Tibial nerve (tissue), 4 donors: ENCODE results near the gene EXOC4. TPM values are rescaled to one million over a fixed set of nuclear protein-coding genes. Genes with fewer than 3 reads are reported as not detected.

Experiments
- DNase-seq, 2 donors: peaks; one replicate each; pipeline ENCODE4 v3.0.0-alpha.2; 2019; ENCODE audit warnings: low spot score in 2 of 2
- H3K27ac ChIP-seq, 4 donors: fragments of 200-600 bp; sonication (generic) in 3 of 4; one replicate each; pipeline ENCODE4 v1.5.1; 2017 to 2019; ENCODE audit warnings: mild to moderate bottlenecking in 1 of 4
- H3K27me3 ChIP-seq, 2 donors: fragments of 200-600 bp; sonication (generic) in 1 of 2; one replicate each; pipeline versions ENCODE4 v1.5.1 to v1.6.0; 2017 to 2019
- H3K36me3 ChIP-seq, 3 donors: fragments of 200-600 bp; sonication (generic); one replicate each; pipeline ENCODE4 v1.5.1; 2018 to 2019
- H3K4me1 ChIP-seq, 4 donors: fragments of 200-600 bp; sonication (generic) in 3 of 4; one replicate each; pipeline ENCODE4 v1.5.1; 2017 to 2019
- H3K4me3 ChIP-seq, 4 donors: fragments of 200-600 bp; sonication (generic) in 3 of 4; one replicate each; pipeline ENCODE4 v1.5.1; 2017 to 2019; ENCODE audit warnings: mild to moderate bottlenecking in 1 of 4, moderate library complexity in 1 of 4
- H3K9me3 ChIP-seq, 4 donors: fragments of 200-600 bp; sonication (generic) in 3 of 4; one replicate each; pipeline ENCODE4 v1.5.1; 2017 to 2019
- EP300 ChIP-seq, 2 donors: sonication (generic); formaldehyde crosslinking; IDR thresholded peaks; one replicate each; pipeline ENCODE4 v1.6.1; 2017; ENCODE audit warnings: antibody characterized with exemption in 2 of 2, mild to moderate bottlenecking in 1 of 2
- POLR2A ChIP-seq, 2 donors: fragments of 450-650 bp; IDR thresholded peaks; one replicate each; pipeline ENCODE4 v1.6.1; 2017; ENCODE audit warnings: antibody characterized with exemption in 2 of 2, mild to moderate bottlenecking in 2 of 2, moderate library complexity in 2 of 2
- WGBS, 2 donors: methylation state at CpG; one replicate each; pipeline ENCODE4 v1.1.5; 2018; 5-methylcytosine and 5-hydroxymethylcytosine counted together
- total RNA-seq, 4 donors: library from RNA; depleted of rRNA; stranded (reverse); fragments of >200 nt; gene quantifications; one replicate each; pipeline ENCODE4 v1.1.0, GENCODE V29; 2016
- TF ChIP-seq, protein P1 (sequence below), 5 experiments: fragments of 200-600 bp in 3 of 5; fragments of 450-650 bp in 2 of 5; sonication (generic) in 3 of 5; IDR thresholded peaks; one replicate each; pipeline ENCODE4 v1.5.1; 2016 to 2019; ENCODE audit warnings: antibody characterized with exemption in 5 of 5, mild to moderate bottlenecking in 3 of 5, moderate library complexity in 2 of 5

Gene EXOC4
- total RNA-seq, 4 donors from 2014 or later: 70.0 to 104 (median 85.8) TPM

DNA sequence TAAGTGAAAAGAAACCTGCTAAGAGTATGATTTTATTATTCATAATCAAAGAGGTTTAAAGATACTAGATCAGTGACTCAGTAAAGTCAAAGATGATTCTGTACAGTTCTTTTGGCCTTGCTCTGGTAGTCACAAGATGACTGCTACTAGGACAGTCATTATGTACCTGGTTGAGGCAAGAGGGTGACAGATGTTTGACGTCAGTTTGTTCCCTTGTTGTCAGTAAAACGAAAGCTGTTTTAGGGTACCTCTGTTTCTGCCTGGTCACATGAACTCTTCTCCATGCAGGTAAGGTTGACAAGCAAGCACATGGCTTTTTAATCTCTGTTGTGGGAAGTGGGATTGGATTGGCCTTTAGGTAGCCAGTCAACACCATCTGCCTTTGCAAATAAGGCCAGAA is 308.0 kb downstream of the EXOC4 start:
- TF ChIP-seq POLR2A (IDR thresholded peaks at IDR 0.05) (no peak), EP300 (IDR thresholded peaks at IDR 0.05) (no peak)
- TF ChIP-seq, protein P1, sequence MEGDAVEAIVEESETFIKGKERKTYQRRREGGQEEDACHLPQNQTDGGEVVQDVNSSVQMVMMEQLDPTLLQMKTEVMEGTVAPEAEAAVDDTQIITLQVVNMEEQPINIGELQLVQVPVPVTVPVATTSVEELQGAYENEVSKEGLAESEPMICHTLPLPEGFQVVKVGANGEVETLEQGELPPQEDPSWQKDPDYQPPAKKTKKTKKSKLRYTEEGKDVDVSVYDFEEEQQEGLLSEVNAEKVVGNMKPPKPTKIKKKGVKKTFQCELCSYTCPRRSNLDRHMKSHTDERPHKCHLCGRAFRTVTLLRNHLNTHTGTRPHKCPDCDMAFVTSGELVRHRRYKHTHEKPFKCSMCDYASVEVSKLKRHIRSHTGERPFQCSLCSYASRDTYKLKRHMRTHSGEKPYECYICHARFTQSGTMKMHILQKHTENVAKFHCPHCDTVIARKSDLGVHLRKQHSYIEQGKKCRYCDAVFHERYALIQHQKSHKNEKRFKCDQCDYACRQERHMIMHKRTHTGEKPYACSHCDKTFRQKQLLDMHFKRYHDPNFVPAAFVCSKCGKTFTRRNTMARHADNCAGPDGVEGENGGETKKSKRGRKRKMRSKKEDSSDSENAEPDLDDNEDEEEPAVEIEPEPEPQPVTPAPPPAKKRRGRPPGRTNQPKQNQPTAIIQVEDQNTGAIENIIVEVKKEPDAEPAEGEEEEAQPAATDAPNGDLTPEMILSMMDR (IDR thresholded peaks at IDR 0.05): no peak

DNA sequence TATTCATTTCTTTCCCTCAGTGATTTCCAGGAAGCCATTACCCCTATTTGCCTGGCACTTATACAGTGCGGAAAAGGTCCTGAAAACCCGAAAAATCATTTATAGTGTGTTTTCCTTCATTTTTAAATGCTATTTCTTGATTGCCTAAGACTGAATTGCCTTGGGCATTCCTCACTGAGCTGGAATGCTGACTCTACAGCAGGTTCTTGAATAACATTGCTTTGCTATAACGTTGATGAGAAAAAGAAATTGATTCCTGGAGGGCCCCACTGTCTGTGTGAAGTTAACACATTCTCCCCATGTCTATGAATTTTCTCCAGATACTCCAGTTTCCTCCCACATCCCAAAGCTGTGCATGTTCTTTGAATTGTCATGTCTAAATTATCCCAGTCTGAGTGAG is 308.5 kb downstream of the EXOC4 start:
- Histone ChIP-seq H3K36me3 (no peaks in the 10 kb centered on the region), H3K27me3 (no peaks in the 10 kb centered on the region), H3K9me3 (no peaks in the 10 kb centered on the region), H3K4me1 (no peaks in the 10 kb centered on the region), H3K4me3 (no peak overlapping the region), H3K27ac (no peak overlapping the region)
- WGBS, 2 donors: 76 to 77% methylated on average over 3 of the region's 3 CpGs
- no peak for DNase-seq
- TF ChIP-seq, protein P1 (IDR thresholded peaks at IDR 0.05): no peak
- TF ChIP-seq POLR2A (IDR thresholded peaks at IDR 0.05): no peak
- TF ChIP-seq EP300 (IDR thresholded peaks at IDR 0.05): no peak

More for the DNA sequence above, 308.0 kb downstream of the EXOC4 start:
- no peak for DNase-seq
- 97 to 98% methylated on average over 2 of the region's 2 CpGs for WGBS, 2 donors
- no peak overlapping the region for H3K4me3 ChIP-seq
- H3K36me3 ChIP-seq: no peaks in the 10 kb centered on the region
- no peaks in the 10 kb centered on the region for H3K9me3 ChIP-seq
- no peaks in the 10 kb centered on the region for H3K27me3 ChIP-seq
- H3K4me1 ChIP-seq: no peaks in the 10 kb centered on the region
- H3K27ac ChIP-seq: no peak overlapping the region

DNA sequence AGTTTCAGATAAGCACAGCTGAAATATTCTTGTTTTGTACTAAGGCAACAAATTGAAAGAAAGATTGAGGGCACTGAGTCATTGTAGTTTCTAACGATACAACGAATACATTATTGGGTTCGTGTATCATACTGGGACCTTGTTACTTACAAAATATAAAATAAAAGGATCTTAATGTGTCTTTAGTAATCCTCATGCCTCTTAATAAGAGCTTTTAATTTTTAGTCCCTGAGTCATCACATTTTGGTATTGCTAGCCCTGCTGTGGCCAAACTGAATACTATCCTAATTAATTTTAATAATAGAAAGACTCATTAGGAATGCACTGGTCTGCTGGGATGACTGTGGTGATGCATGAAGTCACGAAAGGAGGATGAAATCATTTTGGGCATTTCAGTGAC is 309.7 kb downstream of the EXOC4 start:
- no peaks in the 10 kb centered on the region for H3K4me1 ChIP-seq
- 42 to 44% methylated on average over 4 of the region's 4 CpGs for WGBS, 2 donors
- no peak overlapping the region for H3K4me3 ChIP-seq
- H3K36me3 ChIP-seq: no peaks in the 10 kb centered on the region
- peaks cover 0 to 4% (median 0%) of the 10 kb centered on the region in 4 donors for H3K9me3 ChIP-seq
- peak overlapping the region in 1 of 4 donors; percentile 2 for H3K27ac ChIP-seq
- no peaks in the 10 kb centered on the region for H3K27me3 ChIP-seq
- no peak for TF ChIP-seq EP300 (IDR thresholded peaks at IDR 0.05)
- no peak for TF ChIP-seq POLR2A (IDR thresholded peaks at IDR 0.05)
- TF ChIP-seq, protein P1 (IDR thresholded peaks at IDR 0.05): no peak
- DNase-seq: no peak

DNA sequence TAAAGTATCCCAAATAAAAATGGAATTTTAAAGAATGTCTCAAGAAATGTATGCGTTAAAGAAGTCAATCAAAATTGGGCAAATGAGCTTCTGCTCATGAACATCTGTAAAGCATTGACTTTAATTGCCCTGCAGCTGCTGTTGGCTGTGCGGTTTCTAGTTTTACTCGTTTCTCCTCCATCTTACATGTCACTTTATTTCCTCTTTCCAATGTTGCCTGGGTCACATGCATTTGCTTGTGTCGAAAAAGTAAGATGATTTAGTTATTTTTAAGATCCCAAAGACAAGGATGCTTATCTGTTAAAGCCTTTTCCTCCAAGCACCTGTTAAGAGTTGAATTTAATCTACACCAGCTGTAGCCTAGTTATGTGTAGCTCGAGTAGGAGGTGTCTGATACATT is 310.4 kb downstream of the EXOC4 start:
- TF ChIP-seq, protein P1 (IDR thresholded peaks at IDR 0.05): no peak
- TF ChIP-seq POLR2A (IDR thresholded peaks at IDR 0.05) (no peak), EP300 (IDR thresholded peaks at IDR 0.05) (no peak)
- Histone ChIP-seq H3K36me3 (no peaks in the 10 kb centered on the region), H3K9me3 (peaks cover 0 to 4% (median 0%) of the 10 kb centered on the region in 4 donors), H3K4me3 (no peak overlapping the region), H3K4me1 (no peaks in the 10 kb centered on the region), H3K27ac (no peak overlapping the region), H3K27me3 (no peaks in the 10 kb centered on the region)
- 69 to 77% methylated on average over 5 of the region's 5 CpGs for WGBS, 2 donors
- DNase-seq: no peak

DNA sequence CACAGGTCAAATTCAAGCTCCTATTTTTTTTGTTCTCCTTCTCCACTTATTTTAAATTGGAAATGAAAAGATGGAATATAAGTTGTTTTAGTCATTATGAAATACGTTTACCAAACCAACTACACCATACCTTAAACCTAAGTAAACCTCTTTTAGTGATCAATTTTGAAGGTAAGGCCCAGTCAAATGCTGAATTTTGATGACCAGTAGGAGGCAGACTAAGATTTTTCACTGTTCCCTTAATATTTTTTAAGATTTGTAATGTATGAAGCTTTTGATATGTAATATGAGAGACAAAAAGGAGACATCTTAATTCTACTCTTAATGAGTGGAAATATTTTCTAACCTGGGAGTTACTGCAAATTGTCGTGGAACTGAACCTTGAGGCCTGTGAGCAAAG is 311.6 kb downstream of the EXOC4 start:
- TF ChIP-seq POLR2A (IDR thresholded peaks at IDR 0.05) (no peak), EP300 (IDR thresholded peaks at IDR 0.05) (no peak)
- TF ChIP-seq, protein P1 (IDR thresholded peaks at IDR 0.05): no peak
- Histone ChIP-seq H3K27me3 (no peaks in the 10 kb centered on the region), H3K27ac (no peak overlapping the region), H3K36me3 (no peaks in the 10 kb centered on the region), H3K9me3 (peaks cover 0 to 4% (median 0%) of the 10 kb centered on the region in 4 donors), H3K4me3 (no peak overlapping the region), H3K4me1 (no peaks in the 10 kb centered on the region)
- WGBS, 2 donors: 96 to 97% methylated on average over 2 of the region's 2 CpGs
- no peak for DNase-seq
